HepG2 (cell line): ENCODE measurements around the gene FAM228B. TPM values are rescaled to one million over a fixed set of nuclear protein-coding genes. Genes with fewer than 3 reads are reported as not detected.
"Not testable (repeated sequence)": the region's sequence is repeated elsewhere in the genome, so short reads cannot be mapped to it uniquely, and the experiment has no call there.

ENCODE experiments used
- ATF7-NPFF ChIP-seq: sonication (generic); formaldehyde crosslinking; IDR thresholded peaks from 2 replicates; pipeline ENCODE4 v1.8.1; 2023; ENCODE audit warnings: mild to moderate bottlenecking, low read depth, missing genetic modification reagents, moderate library complexity
- FOXP1 ChIP-seq, 2 experiments: fragments of 450-650 bp in 1 of 2; IDR thresholded peaks; 2 replicates each; pipeline ENCODE4 v1.6.1; 2017 to 2018; ENCODE audit warnings: antibody characterized with exemption in 1 of 2
- NONO ChIP-seq, 2 experiments: fragments of 450-650 bp in 1 of 2; sonication (generic) in 1 of 2; formaldehyde crosslinking in 1 of 2; IDR thresholded peaks in 1 of 2; conservative IDR thresholded peaks in 1 of 2; 2 replicates each; pipeline versions ENCODE4 v1.6.1 to v1.8.0; 2017 to 2022; ENCODE audit warnings: mild to moderate bottlenecking in 1 of 2, missing genetic modification reagents in 1 of 2, moderate library complexity in 1 of 2
- ZBTB7B ChIP-seq: sonication (generic); formaldehyde crosslinking; IDR thresholded peaks from 2 replicates; pipeline ENCODE4 v1.4.0; 2020; ENCODE audit warnings: missing genetic modification reagents
- polyA plus RNA-seq, 8 experiments: library from polyadenylated mRNA; depleted of rRNA in 3 of 8; stranded (reverse) in 7 of 8; unstranded in 1 of 8; fragments of >200 nt; fragmentation: Illumina TruSeq in 4 of 8; extraction: Trizol in 4 of 8; gene quantifications; 2 replicates each; pipeline versions ENCODE4 v1.2.1 to v1.2.3, GENCODE V29; 2011 to 2016; ENCODE audit warnings: low read depth in 4 of 8, missing spikeins in 1 of 8, mixed read lengths in 1 of 8; ENCODE audit not compliant: insufficient read depth in 1 of 8
- total RNA-seq, 5 experiments: library from RNA; depleted of rRNA; stranded (reverse); fragments of >200 nt; fragmentation: Illumina TruSeq; extraction: Trizol; gene quantifications; 2 replicates each; pipeline ENCODE4 v1.2.3, GENCODE V29; 2016; ENCODE audit warnings: low read depth in 1 of 5
- TF ChIP-seq, protein P1 (sequence below): sonication (generic); formaldehyde crosslinking; IDR thresholded peaks from 2 replicates; pipeline ENCODE4 v1.4.0; 2020; ENCODE audit warnings: missing genetic modification reagents
- TF ChIP-seq, protein P2 (sequence below): sonication (generic); formaldehyde crosslinking; IDR thresholded peaks from 2 replicates; pipeline ENCODE4 v1.5.0; 2020; ENCODE audit warnings: mild to moderate bottlenecking, missing genetic modification reagents, borderline replicate concordance
- TF ChIP-seq, protein P3 (sequence below): sonication (generic); formaldehyde crosslinking; IDR thresholded peaks from 2 replicates; pipeline ENCODE4 v1.4.0; 2020; ENCODE audit warnings: mild to moderate bottlenecking, missing genetic modification reagents
- TF ChIP-seq, protein P4 (sequence below): sonication (generic); formaldehyde crosslinking; IDR thresholded peaks from 2 replicates; pipeline ENCODE4 v1.5.0; 2020; ENCODE audit warnings: missing genetic modification reagents
- TF ChIP-seq, protein P5 (sequence below): sonication (generic); formaldehyde crosslinking; IDR thresholded peaks from 2 replicates; pipeline ENCODE4 v1.4.0; 2020; ENCODE audit warnings: missing genetic modification reagents, mild to moderate bottlenecking, borderline replicate concordance
- TF ChIP-seq, protein P6 (sequence below): sonication (generic); formaldehyde crosslinking; IDR thresholded peaks from 2 replicates; pipeline ENCODE4 v1.4.0; 2020; ENCODE audit warnings: missing genetic modification reagents
- TF ChIP-seq, protein P7 (sequence below): sonication (generic); formaldehyde crosslinking; IDR thresholded peaks from 2 replicates; pipeline ENCODE4 v1.4.0; 2020; ENCODE audit warnings: low read depth, mild to moderate bottlenecking, missing genetic modification reagents
- TF ChIP-seq, protein P8 (sequence below): IDR thresholded peaks from 2 replicates; pipeline ENCODE4 v1.6.1; 2012; ENCODE audit warnings: inconsistent platforms

FAM228B gene
- total and polyA plus RNA-seq, 2 of the 13 experiments (the other 11 are each of a cell fraction or from before 2014, with no cell fraction given), result 0.79 to 1.1 TPM

DNA sequence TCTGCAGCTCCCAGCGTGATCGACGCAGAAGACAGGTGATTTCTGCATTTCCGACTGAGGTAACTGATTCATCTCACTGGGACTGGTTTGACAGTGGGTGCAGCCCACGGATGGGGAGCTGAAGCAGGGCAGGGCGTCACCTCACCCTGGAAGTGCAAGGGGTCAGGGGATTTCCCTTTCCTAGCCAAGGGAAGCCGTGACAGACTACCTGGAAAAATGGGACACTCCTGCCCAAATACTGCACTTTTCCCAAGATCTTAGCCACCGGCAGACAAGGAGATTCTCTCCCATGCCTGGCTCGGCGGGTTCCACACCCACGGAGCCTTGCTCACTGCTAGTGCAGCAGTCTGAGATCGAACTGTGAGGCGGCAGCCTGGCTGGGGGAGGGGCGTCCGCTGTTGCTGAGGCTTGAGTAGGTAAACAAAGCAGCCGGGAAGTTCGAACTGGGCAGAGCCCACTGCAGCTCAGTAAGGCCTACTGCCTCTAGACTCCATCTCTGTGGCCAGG lies 28.0 kb upstream of the FAM228B start (continued):
- TF ChIP-seq, protein P1, sequence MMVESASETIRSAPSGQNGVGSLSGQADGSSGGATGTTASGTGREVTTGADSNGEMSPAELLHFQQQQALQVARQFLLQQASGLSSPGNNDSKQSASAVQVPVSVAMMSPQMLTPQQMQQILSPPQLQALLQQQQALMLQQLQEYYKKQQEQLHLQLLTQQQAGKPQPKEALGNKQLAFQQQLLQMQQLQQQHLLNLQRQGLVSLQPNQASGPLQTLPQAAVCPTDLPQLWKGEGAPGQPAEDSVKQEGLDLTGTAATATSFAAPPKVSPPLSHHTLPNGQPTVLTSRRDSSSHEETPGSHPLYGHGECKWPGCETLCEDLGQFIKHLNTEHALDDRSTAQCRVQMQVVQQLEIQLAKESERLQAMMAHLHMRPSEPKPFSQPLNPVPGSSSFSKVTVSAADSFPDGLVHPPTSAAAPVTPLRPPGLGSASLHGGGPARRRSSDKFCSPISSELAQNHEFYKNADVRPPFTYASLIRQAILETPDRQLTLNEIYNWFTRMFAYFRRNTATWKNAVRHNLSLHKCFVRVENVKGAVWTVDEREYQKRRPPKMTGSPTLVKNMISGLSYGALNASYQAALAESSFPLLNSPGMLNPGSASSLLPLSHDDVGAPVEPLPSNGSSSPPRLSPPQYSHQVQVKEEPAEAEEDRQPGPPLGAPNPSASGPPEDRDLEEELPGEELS (CRISPR knock-in tag), result peak; percentile 65
- TF ChIP-seq, protein P2, sequence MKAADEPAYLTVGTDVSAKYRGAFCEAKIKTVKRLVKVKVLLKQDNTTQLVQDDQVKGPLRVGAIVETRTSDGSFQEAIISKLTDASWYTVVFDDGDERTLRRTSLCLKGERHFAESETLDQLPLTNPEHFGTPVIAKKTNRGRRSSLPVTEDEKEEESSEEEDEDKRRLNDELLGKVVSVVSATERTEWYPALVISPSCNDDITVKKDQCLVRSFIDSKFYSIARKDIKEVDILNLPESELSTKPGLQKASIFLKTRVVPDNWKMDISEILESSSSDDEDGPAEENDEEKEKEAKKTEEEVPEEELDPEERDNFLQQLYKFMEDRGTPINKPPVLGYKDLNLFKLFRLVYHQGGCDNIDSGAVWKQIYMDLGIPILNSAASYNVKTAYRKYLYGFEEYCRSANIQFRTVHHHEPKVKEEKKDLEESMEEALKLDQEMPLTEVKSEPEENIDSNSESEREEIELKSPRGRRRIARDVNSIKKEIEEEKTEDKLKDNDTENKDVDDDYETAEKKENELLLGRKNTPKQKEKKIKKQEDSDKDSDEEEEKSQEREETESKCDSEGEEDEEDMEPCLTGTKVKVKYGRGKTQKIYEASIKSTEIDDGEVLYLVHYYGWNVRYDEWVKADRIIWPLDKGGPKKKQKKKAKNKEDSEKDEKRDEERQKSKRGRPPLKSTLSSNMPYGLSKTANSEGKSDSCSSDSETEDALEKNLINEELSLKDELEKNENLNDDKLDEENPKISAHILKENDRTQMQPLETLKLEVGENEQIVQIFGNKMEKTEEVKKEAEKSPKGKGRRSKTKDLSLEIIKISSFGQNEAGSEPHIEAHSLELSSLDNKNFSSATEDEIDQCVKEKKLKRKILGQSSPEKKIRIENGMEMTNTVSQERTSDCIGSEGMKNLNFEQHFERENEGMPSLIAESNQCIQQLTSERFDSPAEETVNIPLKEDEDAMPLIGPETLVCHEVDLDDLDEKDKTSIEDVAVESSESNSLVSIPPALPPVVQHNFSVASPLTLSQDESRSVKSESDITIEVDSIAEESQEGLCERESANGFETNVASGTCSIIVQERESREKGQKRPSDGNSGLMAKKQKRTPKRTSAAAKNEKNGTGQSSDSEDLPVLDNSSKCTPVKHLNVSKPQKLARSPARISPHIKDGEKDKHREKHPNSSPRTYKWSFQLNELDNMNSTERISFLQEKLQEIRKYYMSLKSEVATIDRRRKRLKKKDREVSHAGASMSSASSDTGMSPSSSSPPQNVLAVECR (CRISPR knock-in tag), result peak; percentile 75; the same call in 1 of the 2 replicates
- TF ChIP-seq, protein P3, sequence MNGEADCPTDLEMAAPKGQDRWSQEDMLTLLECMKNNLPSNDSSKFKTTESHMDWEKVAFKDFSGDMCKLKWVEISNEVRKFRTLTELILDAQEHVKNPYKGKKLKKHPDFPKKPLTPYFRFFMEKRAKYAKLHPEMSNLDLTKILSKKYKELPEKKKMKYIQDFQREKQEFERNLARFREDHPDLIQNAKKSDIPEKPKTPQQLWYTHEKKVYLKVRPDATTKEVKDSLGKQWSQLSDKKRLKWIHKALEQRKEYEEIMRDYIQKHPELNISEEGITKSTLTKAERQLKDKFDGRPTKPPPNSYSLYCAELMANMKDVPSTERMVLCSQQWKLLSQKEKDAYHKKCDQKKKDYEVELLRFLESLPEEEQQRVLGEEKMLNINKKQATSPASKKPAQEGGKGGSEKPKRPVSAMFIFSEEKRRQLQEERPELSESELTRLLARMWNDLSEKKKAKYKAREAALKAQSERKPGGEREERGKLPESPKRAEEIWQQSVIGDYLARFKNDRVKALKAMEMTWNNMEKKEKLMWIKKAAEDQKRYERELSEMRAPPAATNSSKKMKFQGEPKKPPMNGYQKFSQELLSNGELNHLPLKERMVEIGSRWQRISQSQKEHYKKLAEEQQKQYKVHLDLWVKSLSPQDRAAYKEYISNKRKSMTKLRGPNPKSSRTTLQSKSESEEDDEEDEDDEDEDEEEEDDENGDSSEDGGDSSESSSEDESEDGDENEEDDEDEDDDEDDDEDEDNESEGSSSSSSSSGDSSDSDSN (CRISPR knock-in tag), result 0 out of 2 replicates have a peak, but pooled peaks have one; percentile 52
- TF ChIP-seq, protein P4, sequence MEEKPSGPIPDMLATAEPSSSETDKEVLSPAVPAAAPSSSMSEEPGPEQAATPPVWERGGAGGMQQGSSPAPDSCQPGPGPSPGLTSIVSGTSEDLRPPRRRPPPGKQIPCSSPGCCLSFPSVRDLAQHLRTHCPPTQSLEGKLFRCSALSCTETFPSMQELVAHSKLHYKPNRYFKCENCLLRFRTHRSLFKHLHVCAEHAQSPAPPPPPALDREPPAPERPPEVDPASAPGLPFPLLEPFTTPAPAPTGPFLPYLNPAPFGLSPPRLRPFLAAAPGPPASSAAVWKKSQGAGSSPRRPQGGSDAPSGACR (CRISPR knock-in tag), result peak; percentile 63; the same call in 1 of the 2 replicates
- TF ChIP-seq, protein P5, sequence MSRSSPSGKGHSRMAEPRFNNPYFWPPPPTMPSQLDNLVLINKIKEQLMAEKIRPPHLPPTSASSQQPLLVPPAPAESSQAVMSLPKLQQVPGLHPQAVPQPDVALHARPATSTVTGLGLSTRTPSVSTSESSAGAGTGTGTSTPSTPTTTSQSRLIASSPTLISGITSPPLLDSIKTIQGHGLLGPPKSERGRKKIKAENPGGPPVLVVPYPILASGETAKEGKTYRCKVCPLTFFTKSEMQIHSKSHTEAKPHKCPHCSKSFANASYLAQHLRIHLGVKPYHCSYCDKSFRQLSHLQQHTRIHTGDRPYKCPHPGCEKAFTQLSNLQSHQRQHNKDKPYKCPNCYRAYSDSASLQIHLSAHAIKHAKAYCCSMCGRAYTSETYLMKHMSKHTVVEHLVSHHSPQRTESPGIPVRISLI, result 0 out of 2 replicates have a peak, but pooled peaks have one; percentile 28
- TF ChIP-seq FOXP1, NONO (IDR thresholded peaks at IDR 0.05): not testable (repeated sequence)
- TF ChIP-seq FOXP1 (CRISPR knock-in tag; IDR thresholded peaks at IDR 0.05) (peak; percentile 69), ZBTB7B (CRISPR knock-in tag) (peak; percentile 14; the same call in 1 of the 2 replicates), ATF7-NPFF (CRISPR knock-in tag) (peak; percentile 68; the same call in 1 of the 2 replicates), NONO (CRISPR knock-in tag; conservative IDR thresholded peaks at IDR 0.05) (0 out of 2 replicates have a peak, but pooled peaks have one; percentile 29)
- TF ChIP-seq, protein P6, sequence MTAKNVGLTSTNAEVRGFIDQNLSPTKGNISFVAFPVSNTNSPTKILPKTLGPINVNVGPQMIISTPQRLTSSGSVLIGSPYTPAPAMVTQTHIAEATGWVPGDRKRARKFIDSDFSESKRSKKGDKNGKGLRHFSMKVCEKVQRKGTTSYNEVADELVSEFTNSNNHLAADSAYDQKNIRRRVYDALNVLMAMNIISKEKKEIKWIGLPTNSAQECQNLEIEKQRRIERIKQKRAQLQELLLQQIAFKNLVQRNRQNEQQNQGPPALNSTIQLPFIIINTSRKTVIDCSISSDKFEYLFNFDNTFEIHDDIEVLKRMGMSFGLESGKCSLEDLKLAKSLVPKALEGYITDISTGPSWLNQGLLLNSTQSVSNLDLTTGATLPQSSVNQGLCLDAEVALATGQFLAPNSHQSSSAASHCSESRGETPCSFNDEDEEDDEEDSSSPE (CRISPR knock-in tag), result peak; percentile 80; the same call in 1 of the 2 replicates
- TF ChIP-seq, protein P7, sequence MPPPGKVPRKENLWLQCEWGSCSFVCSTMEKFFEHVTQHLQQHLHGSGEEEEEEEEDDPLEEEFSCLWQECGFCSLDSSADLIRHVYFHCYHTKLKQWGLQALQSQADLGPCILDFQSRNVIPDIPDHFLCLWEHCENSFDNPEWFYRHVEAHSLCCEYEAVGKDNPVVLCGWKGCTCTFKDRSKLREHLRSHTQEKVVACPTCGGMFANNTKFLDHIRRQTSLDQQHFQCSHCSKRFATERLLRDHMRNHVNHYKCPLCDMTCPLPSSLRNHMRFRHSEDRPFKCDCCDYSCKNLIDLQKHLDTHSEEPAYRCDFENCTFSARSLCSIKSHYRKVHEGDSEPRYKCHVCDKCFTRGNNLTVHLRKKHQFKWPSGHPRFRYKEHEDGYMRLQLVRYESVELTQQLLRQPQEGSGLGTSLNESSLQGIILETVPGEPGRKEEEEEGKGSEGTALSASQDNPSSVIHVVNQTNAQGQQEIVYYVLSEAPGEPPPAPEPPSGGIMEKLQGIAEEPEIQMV (CRISPR knock-in tag), result 0 out of 2 replicates have a peak, but pooled peaks have one; percentile 55
- TF ChIP-seq, protein P8, sequence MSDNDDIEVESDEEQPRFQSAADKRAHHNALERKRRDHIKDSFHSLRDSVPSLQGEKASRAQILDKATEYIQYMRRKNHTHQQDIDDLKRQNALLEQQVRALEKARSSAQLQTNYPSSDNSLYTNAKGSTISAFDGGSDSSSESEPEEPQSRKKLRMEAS, result 0 out of 2 replicates have a peak, but pooled peaks have one; percentile 22
